Measurements from ENCODE around the gene MAMDC4.
"Not testable (repeated sequence)": the region's sequence is repeated elsewhere in the genome, so short reads cannot be mapped to it uniquely, and the experiment has no call there.

Gene MAMDC4

GRCh38 chr9:136839229-136840139 lies 12.7 kb upstream of the MAMDC4 start:
- DNase-seq (ENCODE audit: low spot score): no peak

- no peak for DNase-seq (ENCODE audit: low spot score)
These were observed 11.8 kb upstream of the MAMDC4 start for GRCh38 chr9:136840140-136840876.

GRCh38 chr9:136840877-136841645 lies 11.1 kb upstream of the MAMDC4 start:
- DNase-seq (ENCODE audit: low spot score): peak; percentile 74

- not testable (repeated sequence) for DNase-seq (ENCODE audit: low spot score)
These were observed 10.3 kb upstream of the MAMDC4 start for GRCh38 chr9:136841646-136842379.

GRCh38 chr9:136842380-136842948 lies 9.7 kb upstream of the MAMDC4 start, which contains the start of gene AJM1:
Gene AJM1, plus strand, starts transcription at chr9:136842478. Its CDS starts 1,937 bp downstream, at chr9:136844415.
- DNase-seq (ENCODE audit: low spot score): peak; percentile 88

GRCh38 chr9:136843159-136843800 lies 8.9 kb upstream of the MAMDC4 start:
- DNase-seq (ENCODE audit: low spot score): not testable (repeated sequence)

- not testable (repeated sequence) for DNase-seq (ENCODE audit: low spot score)
These were observed 8.1 kb upstream of the MAMDC4 start for GRCh38 chr9:136843801-136844740.

GRCh38 chr9:136844761-136845464 lies 7.2 kb upstream of the MAMDC4 start:
- no peak for DNase-seq (ENCODE audit: low spot score)

- DNase-seq (ENCODE audit: low spot score): no peak
These were observed 6.5 kb upstream of the MAMDC4 start for GRCh38 chr9:136845465-136846260.

- no peak for DNase-seq (ENCODE audit: low spot score)
These were observed 5.6 kb upstream of the MAMDC4 start for GRCh38 chr9:136846376-136847087.

- DNase-seq (ENCODE audit: low spot score): no peak
These were observed 4.9 kb upstream of the MAMDC4 start for GRCh38 chr9:136847088-136847825.

GRCh38 chr9:136847826-136848392 lies 4.2 kb upstream of the MAMDC4 start:
- DNase-seq (ENCODE audit: low spot score): peak; percentile 83

GRCh38 chr9:136848393-136849037 lies 3.6 kb upstream of the MAMDC4 start:
- DNase-seq (ENCODE audit: low spot score): peak; percentile 70

- DNase-seq (ENCODE audit: low spot score): peak; percentile 100
These were observed 2.8 kb upstream of the MAMDC4 start, which contains the start of gene PHPT1 for GRCh38 chr9:136849038-136849959. Gene PHPT1, plus strand, starts transcription at chr9:136849409. Its CDS starts 22 bp downstream, at chr9:136849431.

Data from AG08396 (cell line).